Ishikawa (cell line): ENCODE data around the gene SOX5.

Experiments used
- CEBPB ChIP-seq: IDR thresholded peaks from 2 replicates; pipeline ENCODE4 v1.6.1; 2012
- EGR1 ChIP-seq: IDR thresholded peaks from 2 replicates; pipeline ENCODE4 v1.6.1; 2012
- EP300 ChIP-seq: IDR thresholded peaks from 2 replicates; pipeline ENCODE4 v1.6.1; 2012; ENCODE audit warnings: borderline replicate concordance
- FOXM1 ChIP-seq: IDR thresholded peaks from 2 replicates; pipeline ENCODE4 v1.6.1; 2012; ENCODE audit warnings: low read depth, borderline replicate concordance
- NFIC ChIP-seq: IDR thresholded peaks from 2 replicates; pipeline ENCODE4 v1.6.1; 2012
- REST ChIP-seq: IDR thresholded peaks from 2 replicates; pipeline ENCODE4 v1.6.1; 2012; ENCODE audit warnings: low read depth, mild to moderate bottlenecking
- TAF1 ChIP-seq: IDR thresholded peaks from 2 replicates; pipeline ENCODE4 v1.6.1; 2012; ENCODE audit warnings: low read depth, mild to moderate bottlenecking
- TCF12 ChIP-seq: IDR thresholded peaks from 2 replicates; pipeline ENCODE4 v1.6.1; 2012; ENCODE audit warnings: low read depth
- TEAD4 ChIP-seq: IDR thresholded peaks from 2 replicates; pipeline ENCODE4 v1.6.1; 2012
- YY1 ChIP-seq: IDR thresholded peaks from 2 replicates; pipeline ENCODE4 v1.6.1; 2012; ENCODE audit warnings: low read depth

- TF ChIP-seq YY1 (no peak), NFIC (no peak), CEBPB (no peak), TAF1 (no peak), REST (no peak), FOXM1 (no peak), TEAD4 (no peak), EP300 (no peak), EGR1 (no peak), TCF12 (no peak)
These were observed 415.8 kb downstream of the SOX5 start for GRCh38 chr12:23533699-23534098.
